Gastroesophageal sphincter (tissue), 3 donors: ENCODE data around the gene EML4.

Source experiments
- EP300 ChIP-seq: sonication (generic); formaldehyde crosslinking; IDR thresholded peaks from one replicate; pipeline ENCODE4 v1.6.1; 2017; ENCODE audit warnings: antibody characterized with exemption, mild to moderate bottlenecking
- TF ChIP-seq, protein P1 (sequence below), 4 experiments: fragments of 200-600 bp in 2 of 4; fragments of 450-650 bp in 2 of 4; sonication (generic) in 1 of 4; IDR thresholded peaks; one replicate each; pipeline ENCODE4 v1.5.1; 2017 to 2019; ENCODE audit warnings: antibody characterized with exemption in 4 of 4, mild to moderate bottlenecking in 2 of 4, moderate library complexity in 2 of 4

DNA sequence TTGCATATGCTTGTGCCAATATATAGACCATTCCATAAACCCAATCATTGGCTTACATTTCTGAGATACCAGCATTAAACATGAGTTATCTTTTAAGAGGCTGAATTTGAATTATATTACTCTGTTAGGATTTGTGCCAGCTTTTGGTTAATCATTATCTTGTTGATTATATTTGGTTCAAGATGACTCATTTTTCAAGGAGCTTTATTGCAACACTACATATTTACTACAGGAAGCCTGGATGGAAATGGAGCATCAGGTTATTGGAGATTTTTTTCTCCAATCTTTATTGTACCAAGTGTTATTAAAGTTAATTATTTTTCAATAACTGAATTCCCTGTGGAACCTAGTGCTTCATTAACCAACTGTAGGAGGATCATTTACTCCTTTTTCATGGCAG is 26.4 kb downstream of the EML4 start:
- no peak for TF ChIP-seq EP300
- TF ChIP-seq, protein P1, sequence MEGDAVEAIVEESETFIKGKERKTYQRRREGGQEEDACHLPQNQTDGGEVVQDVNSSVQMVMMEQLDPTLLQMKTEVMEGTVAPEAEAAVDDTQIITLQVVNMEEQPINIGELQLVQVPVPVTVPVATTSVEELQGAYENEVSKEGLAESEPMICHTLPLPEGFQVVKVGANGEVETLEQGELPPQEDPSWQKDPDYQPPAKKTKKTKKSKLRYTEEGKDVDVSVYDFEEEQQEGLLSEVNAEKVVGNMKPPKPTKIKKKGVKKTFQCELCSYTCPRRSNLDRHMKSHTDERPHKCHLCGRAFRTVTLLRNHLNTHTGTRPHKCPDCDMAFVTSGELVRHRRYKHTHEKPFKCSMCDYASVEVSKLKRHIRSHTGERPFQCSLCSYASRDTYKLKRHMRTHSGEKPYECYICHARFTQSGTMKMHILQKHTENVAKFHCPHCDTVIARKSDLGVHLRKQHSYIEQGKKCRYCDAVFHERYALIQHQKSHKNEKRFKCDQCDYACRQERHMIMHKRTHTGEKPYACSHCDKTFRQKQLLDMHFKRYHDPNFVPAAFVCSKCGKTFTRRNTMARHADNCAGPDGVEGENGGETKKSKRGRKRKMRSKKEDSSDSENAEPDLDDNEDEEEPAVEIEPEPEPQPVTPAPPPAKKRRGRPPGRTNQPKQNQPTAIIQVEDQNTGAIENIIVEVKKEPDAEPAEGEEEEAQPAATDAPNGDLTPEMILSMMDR (IDR thresholded peaks at IDR 0.05) = no peak
